Fibroblast of lung (primary cell): Measurements from ENCODE around the gene NEK11.

Source experiments
- EZH2 ChIP-seq: IDR thresholded peaks from 2 replicates; pipeline ENCODE4 v1.5.1; 2012; ENCODE audit warnings: low read length, control low read depth, mild to moderate bottlenecking; ENCODE audit errors: missing control alignments
- TF ChIP-seq, protein P1 (sequence below), 2 donors: IDR thresholded peaks in 1 of 2; conservative IDR thresholded peaks in 1 of 2; 1 replicate in 1 of 2; 2 replicates in 1 of 2; pipeline ENCODE4 v1.5.1; 2011 to 2012; ENCODE audit warnings: low read length in 2 of 2, control low read depth in 1 of 2, inconsistent platforms in 1 of 2, low read depth in 1 of 2, mild to moderate bottlenecking in 1 of 2

DNA sequence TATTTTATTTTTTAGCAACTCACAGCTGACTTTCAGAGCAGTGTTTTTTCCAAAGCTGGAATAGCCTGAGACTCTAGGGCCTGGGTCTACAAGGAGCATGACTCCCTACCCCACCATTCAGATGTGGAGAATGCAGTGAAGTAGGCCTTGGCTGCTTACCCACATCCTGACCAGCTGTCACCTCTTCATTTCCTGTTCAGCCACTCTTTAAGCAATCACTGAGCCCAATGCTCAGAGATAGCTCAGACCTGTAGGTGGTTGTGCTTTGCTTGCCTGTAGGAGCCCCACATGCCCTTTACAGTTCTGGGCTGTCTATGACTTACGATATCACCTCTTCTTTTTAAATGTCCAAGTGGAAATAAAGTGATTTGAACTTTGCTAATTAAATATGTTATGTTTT lies 148.1 kb downstream of the NEK11 start:
- TF ChIP-seq EZH2 = no peak
- TF ChIP-seq, protein P1, sequence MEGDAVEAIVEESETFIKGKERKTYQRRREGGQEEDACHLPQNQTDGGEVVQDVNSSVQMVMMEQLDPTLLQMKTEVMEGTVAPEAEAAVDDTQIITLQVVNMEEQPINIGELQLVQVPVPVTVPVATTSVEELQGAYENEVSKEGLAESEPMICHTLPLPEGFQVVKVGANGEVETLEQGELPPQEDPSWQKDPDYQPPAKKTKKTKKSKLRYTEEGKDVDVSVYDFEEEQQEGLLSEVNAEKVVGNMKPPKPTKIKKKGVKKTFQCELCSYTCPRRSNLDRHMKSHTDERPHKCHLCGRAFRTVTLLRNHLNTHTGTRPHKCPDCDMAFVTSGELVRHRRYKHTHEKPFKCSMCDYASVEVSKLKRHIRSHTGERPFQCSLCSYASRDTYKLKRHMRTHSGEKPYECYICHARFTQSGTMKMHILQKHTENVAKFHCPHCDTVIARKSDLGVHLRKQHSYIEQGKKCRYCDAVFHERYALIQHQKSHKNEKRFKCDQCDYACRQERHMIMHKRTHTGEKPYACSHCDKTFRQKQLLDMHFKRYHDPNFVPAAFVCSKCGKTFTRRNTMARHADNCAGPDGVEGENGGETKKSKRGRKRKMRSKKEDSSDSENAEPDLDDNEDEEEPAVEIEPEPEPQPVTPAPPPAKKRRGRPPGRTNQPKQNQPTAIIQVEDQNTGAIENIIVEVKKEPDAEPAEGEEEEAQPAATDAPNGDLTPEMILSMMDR (conservative IDR thresholded peaks at IDR 0.05 in 1 of 2, IDR thresholded peaks at IDR 0.05 in 1 of 2; ENCODE audit: low read depth in 1 of 2, low read length in 2 of 2) = no peak
